Measurements from ENCODE around the gene MTERF4.

Gene MTERF4, protein sequence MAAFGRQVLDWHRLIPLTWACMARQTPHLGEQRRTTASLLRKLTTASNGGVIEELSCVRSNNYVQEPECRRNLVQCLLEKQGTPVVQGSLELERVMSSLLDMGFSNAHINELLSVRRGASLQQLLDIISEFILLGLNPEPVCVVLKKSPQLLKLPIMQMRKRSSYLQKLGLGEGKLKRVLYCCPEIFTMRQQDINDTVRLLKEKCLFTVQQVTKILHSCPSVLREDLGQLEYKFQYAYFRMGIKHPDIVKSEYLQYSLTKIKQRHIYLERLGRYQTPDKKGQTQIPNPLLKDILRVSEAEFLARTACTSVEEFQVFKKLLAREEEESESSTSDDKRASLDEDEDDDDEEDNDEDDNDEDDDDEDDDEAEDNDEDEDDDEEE

DNA sequence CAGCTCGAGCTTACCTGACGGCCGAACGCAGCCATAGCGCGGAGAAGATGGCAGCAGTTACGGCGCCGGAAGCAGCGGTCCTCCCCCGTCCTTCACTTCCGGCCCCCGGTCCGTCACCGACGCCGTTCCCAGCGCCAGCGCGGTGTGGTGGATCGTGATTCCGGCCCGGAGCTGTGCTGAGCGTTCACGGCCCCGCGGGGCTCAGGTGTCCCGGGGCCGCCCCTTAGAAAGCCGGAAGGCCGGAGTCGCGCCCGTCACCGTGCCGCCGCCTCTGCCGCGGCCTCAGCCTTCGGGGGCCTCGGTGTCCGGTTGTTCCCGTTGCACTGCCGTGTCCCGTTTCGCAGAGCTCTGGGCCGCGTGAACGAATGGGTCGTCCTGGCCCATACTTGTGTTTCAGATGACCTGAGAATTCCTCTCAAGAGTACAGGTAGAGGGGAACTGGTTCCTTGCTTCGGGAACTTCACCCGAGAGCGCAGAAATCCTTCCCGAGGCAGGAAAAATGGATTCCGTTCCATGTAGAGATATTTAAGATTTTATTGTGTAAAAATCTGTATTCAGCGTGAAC is at the start of gene MTERF4:
Gene MTERF4 (minus strand): TSS at position 49 of the 565 bp plus-strand sequence. CDS start 14 bp downstream, at position 35.
- DNase-seq (ENCODE audit: low read depth in 1 of 2, low spot score in 1 of 2) = peak; percentile 81 to 85

DNA sequence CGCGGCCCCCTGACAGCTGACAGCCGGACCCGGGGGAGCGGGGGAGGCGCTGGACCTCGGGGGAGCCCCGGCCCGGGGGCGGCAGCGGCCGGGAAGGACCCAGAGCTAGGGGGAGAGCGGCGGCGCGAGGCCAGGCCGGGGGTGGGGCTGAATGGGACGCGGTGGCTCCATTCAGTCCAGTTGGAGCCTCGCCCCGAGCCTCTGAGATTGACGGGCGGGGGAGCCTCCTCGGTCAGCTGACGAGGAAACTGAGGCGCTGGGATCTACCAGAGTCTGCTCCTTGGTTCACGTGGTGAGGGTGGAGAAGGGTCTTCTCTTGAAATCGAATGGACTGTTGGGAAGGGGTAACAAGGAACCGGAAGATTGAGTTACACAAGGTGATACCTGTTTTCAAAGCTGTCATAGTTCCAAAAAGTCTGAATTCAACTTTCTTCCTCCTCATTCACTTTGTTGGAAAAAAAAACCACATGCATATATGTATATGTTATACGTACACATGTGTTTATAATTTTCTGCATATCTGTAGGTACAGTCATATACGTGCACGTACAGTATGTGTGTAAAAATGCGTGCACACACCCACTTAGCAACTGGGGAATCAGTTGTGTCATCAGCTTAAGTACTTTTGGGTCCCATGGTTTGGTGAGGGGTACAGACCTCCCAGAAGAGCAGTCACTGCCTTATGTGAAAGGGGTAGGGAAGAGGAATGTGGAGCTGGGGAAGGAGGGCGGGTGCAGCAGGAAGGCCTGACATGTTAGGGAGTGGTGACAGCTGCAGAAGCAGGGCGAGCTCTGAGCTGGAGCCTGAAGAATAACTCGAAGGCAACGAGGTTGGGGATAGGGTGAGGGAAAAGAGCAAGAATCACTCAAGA is 48.8 kb upstream of the MTERF4 start:
- DNase-seq (ENCODE audit: low read depth in 1 of 2, low spot score in 1 of 2) = no peak

DNA sequence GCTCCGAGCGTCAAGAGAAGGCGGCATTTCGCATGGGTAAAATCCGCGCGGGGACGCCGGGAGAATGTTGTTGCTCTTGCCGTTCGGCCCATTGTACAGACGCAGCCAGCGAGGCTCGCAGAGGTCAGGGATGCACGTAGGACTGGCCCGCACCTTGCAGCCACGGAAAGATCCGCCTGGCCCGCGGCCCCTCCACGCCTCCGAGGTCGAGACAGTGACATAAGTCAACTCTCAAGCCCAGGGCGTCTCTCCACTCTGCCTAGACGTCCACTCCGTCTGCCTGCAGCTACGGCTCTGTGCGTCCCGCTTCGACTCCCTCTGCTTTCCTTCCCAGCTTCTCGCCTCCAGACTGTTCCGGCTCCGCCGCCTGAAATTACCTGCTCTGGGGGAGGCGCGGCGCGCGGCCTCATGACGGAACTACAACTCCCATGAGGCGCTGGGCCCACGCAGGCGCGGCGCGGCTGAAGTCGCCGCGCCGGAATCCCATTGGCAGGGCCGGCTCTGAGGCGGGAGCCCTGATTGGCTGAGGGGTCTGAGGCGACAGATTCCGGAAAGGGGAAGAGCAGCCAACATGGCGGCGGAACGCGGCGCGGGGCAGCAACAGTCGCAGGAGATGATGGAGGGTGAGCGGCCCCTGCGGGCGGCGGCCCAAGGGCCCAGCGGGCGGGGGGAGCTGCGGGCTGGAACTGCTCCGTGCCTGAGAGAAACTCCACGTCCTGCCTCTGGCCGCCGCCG is 48.0 kb upstream of the MTERF4 start, which contains the start of gene PPP1R7:
Gene PPP1R7 (plus strand): TSS at position 543 of the 735 bp plus-strand sequence. CDS start 29 bp downstream, at position 572.
- peak; percentile 88 to 95 for DNase-seq (ENCODE audit: low read depth in 1 of 2, low spot score in 1 of 2)

DNA sequence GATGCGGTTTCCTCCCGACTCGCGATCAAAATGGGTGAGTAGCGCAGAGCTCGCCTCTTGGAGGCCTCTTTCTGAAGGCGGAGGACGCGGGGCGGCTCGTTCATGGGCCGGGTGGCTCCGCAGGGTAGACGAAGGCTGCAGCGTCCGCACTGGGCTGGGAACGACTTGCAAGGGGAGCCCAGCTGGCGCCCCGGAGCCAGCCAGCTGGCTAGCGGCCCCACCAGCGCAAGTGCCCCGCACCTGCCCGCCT is 47.5 kb upstream of the MTERF4 start:
- no peak for DNase-seq (ENCODE audit: low read depth in 1 of 2, low spot score in 1 of 2)

DNA sequence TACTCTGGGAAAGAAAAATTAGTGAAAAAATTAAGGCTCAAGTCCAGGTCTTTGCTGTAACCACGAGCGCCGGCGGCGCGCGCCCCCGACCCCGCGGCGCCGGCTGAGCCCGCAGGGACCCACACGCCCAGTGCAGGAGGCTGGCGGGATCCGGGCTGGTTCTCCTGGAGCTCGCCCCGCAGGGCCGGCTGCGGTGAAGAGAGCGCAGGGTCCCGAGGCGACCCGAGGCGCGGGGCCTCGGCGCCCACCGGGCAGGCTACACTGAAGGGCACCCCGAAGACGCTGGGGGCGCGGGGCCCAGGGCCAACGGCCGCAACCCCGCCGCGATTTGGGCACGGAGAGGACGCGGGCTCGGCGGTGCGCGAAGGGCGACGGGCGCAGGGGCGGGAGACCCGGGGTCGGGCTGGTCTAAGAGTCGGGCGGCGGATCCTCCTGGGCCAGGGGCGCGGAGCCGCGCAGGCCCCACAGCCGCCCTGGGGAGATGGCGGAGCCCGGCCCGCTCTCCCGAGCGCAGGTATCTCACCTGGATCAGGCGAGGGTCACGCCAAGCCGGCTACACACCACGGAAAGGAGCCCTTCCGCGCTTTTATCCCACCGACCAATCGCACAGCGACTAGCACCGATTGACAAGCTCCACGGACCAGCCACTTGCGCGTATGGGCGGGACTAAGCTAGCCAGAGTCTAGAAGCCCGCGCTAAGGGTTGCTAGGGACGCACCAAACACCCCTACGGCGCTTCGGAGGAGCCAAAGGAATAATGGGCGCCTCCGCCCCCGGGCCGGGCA is 47.0 kb upstream of the MTERF4 start, which contains the start of gene PASK:
Gene PASK (minus strand): TSS at position 582 of the 784 bp plus-strand sequence. CDS start 6,440 bp downstream, outside the sequence.
- DNase-seq (ENCODE audit: low read depth in 1 of 2, low spot score in 1 of 2) = peak; percentile 83 to 86

DNA sequence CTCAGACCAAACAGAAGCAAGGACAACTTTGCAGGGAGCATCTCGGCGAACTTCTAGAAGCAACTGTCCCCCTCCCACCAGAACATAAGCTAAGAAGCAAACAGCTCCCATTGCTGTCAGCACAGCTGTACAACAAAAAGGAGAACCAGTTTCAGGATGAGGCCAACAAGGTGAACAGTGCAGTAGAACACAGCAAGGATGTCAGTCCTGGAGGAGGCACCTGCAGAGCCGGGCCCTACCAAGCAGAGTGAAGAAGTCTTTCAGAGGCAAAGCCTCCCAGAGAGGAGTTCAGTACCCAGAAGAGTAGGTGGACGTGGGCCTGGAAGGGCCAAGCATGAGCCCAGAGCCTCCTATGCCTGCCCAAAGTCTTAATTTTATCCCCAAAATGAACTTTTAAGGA is 46.2 kb upstream of the MTERF4 start:
- DNase-seq (ENCODE audit: low read depth in 1 of 2, low spot score in 1 of 2) = no peak

DNA sequence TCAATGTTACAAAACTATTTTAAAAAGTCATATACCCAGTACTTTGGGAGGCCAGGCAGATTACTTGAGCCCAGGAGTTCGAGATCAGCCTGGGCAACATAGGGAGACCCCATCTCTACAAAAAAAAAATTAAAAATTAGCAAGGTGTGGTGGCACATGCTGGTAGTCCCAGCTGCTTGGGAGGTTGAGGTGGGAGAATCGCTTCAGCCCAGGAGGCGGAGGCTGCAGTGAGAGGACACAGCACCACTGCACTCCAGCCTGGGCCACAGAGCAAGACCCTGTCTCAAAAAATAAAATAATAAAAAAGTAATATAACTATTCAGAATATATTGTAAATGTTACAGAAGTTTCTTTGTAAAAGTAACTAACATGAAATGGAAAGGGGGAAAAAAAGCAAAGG is 45.2 kb upstream of the MTERF4 start:
- DNase-seq (ENCODE audit: low read depth in 1 of 2, low spot score in 1 of 2) = no peak

DNA sequence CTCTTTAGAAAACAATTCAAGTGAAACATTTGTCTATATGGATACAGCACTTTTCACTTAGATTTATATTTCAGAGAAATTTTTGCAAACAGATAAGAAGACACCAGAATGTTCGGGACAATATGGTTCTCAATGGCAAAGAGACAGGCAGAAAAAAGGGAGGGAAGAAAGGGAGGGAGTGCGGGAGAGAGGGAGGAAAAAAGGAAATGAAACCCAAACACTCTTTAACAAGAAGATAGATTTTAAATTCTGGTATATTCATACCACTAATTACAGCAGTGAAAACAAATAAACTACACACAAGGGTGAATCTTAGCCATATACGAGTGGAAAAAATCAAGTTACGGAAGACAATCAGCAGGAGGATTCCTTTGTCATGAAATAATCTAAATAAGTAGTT is 44.2 kb upstream of the MTERF4 start:
- no peak for DNase-seq (ENCODE audit: low read depth in 1 of 2, low spot score in 1 of 2)

DNA sequence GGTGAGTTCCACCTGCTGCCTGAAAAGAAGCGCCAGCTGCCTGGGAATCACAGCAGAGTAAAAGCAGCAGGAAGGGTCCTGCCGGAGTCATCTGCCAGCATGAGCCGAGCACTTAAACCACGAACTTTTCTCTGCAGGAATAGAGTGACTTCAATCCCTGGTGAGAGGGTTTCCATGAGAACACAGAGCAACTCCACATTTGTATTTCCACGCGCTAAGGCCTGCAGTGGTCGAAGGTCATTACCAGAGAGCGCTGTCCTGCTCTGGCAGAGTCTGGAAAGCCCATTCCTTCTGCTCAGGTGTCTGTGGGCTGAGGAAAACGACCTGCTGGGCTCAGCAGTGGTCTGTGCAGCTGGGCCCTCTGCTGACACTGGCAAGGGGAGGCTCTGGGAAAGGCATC is 40.5 kb upstream of the MTERF4 start:
- no peak for DNase-seq (ENCODE audit: low read depth in 1 of 2, low spot score in 1 of 2)

DNA sequence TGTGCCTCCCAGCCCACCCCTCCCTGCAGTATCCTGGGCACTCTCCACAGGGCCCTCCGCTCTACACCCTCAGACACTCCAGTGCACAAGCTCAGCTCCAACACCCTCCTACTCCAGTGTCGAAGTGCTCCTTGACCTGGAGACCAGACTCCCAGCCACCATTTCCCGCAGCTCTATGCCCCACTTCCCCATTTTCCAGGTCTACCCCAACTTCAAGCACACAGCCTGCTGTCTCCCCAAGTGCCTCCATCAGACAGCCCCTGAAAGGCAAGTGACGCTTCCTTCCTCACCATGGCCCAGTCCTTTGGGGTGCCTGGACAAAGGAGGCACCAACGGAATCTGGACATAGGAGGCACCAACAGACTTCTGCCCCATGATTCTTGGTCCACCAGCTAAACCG is 40.0 kb upstream of the MTERF4 start:
- DNase-seq (ENCODE audit: low read depth in 1 of 2, low spot score in 1 of 2) = no peak

DNA sequence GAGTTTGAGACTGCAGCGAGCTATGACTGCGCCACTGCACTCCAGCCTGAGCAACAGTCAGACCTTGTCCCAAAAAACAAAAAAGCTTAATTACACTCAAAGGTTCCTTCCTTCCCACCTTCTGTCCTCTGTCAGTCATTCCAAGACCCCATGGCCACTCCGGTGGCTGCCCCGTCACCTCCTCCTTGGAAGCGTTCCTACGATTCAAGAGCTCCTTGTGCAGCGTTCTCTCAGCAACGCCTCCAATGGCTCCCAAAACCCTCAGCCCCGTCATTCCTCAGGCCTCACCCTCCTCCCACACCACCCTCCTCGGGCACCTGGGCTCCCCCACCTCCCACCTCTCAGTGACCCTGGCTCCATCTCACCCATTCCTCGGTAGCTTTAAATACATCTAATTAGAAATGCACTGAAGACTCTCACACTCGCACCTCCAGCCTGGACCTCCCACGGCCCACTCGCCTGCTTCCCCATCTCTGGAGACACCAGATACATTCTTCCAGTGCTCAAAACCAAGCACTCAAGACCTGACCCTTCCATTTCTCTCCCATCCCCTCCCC is 39.2 kb upstream of the MTERF4 start:
- DNase-seq (ENCODE audit: low read depth in 1 of 2, low spot score in 1 of 2) = no peak

DNA sequence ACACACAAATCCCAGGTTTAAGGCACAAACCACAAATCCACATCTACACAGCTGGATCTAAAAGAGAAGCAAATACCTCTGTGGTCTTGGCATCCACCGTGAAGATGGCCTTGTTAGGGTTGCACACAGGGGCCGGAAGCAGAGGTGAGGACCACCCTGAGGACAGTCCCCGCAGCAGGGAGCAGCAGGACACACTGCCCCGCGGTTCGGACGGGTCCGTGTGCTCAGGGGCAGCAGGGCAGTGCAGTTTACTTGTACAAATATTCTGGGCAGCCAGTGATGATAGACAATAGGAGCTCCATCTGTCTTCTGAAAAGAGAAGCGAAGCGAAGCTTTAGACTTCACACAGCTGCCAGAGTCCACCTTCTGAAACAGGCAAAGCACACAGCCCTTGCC is 38.4 kb upstream of the MTERF4 start:
- DNase-seq (ENCODE audit: low read depth in 1 of 2, low spot score in 1 of 2) = no peak

DNA sequence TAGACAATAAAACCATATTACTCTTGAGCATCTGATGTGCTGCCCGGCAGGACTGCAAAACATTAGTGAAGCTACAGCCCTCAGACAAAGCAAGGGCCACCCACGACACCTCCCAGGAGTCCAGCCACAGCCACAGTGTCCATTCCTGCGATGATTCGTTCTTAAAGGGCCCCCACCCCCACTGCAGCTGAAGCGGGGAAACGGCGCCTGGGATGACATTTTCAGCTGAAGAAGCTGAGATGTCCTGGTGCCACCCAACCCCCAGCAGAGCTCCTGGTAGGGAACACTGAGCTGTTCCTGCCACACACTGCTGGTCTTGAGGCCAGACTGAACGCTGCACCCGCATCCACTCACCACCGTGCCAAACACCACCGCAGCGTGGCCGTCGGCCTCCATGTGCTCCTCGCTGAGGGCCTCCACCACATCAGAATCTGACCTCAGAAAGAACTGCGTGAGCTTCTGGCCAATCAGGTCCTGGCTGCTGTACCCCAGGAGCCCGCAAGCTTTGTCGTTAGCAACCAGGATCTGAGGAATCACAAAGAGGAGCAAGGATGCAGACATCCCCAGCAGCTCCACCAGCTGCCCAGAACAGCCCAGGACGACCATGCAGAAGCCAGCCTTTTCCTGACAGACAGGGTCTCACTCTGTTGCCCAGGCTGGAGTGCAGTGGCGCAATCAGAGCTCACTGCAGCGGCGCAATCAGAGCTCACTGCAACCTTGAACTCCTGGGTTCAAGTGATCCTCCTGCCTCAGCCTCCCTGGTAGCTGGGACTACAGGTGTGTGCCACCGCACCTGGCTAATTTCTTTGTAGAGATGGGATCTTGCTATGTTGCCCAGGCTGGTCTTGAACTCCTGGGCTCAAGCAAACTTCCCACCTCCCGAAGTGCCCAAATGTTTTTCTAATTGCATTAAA is 37.7 kb upstream of the MTERF4 start:
- no peak for DNase-seq (ENCODE audit: low read depth in 1 of 2, low spot score in 1 of 2)

DNA sequence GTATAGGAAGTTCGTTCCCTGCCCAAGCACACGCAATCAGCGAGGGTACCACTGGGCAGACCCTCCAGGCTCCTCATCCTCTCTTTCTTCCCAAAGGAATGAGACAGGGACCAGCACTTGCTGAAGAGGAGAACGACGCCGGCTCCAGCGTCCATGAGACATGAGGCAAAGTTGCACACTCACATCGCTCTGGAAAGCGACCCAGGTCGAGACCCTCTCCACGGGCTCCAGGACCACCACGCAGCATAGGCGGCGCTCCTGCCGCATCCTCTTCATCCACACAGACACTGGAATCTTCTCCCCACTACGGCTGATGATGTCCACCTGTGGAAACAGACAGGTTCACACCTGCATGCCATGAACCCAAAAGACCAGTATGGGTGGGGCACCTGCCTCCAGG is 36.4 kb upstream of the MTERF4 start:
- no peak for DNase-seq (ENCODE audit: low read depth in 1 of 2, low spot score in 1 of 2)

DNA sequence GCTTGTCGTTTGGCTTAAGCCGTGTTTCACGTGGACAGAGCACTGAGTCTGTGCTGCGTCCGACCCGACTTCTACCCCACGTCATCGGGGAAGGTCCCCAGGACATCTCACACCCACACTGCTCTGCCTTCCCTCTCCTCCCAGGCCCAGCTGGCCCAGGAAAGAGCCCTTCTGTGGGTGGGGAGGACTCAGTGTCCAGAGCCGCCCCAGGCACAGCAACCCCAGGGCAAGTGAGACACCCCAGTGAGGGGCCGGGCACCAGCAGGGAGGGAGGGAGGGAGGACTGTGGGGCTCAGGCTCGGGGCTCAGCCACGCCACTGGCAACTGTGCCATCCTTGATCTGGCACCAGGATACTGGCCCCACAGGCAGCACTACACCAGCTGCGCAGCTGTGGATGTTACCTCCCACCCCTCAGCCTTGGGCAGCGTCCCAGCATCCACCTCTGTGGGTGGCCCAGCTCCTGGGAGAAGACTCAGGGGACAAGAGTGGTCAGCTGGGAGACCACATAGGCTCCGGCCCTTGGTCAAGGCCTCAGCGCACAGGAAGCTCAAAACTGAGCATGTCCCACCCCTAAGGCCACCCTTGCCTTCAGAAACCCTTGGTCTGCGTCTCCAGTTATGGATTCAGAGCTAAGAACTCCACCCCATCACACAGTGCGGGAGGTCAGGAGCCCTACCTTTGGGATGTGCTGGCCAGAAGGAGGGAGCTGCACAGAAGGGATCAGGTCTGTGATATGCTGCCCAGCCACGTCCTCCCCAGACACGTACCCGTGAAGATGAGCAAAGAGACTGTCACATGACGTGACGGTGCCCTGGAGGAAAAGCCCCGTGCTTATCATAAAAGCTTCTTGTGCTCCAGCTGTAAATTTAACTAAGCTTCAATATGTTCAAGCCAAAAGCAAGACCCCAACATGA is 35.4 kb upstream of the MTERF4 start:
- DNase-seq (ENCODE audit: low read depth in 1 of 2, low spot score in 1 of 2) = no peak

DNA sequence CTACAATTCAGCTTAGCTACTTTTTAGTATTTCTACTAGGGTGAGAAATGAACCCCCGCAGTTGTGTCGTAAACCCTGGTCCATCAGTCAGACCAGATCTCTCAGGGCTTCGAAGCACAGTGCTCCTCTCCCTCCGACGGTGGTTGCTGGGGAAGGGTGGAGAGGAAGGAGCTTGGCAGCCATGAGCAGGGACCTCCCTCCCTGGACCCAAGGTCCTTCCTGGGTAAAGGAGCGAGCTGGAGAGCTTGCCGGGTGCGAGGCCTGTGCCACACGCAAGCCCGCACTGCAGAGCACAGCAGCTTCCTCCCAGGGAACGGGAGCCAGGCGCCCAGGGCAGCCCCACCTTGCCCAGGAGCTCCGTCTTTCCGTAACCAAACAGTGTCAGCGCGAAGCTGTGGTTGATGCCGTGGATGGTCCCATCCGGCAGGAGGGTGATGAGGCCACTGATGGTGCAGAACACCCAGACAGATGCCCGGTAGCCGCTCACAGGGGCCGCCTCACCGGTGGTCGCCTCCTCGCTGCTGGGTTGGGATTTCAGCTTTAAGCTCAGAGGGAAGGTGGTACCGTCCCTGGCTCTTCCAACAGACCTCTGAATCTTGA is 34.7 kb upstream of the MTERF4 start:
- no peak for DNase-seq (ENCODE audit: low read depth in 1 of 2, low spot score in 1 of 2)

DNA sequence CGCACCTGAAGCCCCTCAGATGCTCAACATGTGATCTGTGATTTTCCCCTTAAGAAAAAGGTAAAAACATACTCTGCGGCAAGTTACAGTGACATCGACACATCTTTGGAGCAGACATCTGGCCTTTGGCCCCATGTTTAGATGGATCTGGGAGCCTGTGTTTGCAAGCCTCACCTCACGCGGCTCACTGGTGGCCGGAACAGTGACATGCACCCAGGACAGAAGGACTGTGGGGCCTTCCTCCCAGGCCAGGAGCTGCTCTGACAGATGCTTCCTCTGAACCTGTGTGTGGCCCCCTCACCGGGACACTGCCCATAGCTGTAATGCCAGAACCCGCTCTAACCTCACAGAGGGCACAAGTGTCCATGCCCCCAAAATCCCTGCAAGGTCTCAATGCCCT is 34.1 kb upstream of the MTERF4 start:
- DNase-seq (ENCODE audit: low read depth in 1 of 2, low spot score in 1 of 2) = no peak

DNA sequence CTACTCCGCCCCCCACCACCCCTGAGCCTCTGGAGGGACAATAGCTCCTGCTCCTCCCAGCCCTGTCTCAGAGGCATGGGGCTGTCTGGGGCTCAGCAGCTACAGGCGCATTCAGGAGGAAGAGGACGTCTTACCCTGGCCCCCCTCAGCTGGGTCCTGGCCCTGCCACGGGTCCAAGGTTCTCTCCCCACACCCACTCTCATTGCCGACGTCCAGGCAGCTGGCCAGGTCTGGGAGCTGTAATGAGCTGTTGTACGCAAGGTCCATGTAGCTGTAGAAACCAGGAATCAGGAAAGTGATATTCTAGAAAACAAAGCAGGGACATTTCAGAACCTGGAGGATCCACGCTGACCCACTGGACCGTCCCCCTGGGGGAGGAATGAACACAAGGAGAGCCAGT is 33.6 kb upstream of the MTERF4 start:
- DNase-seq (ENCODE audit: low read depth in 1 of 2, low spot score in 1 of 2) = no peak
